SU-DHL-6 (cell line): ENCODE results near the gene PLCL1.
"Not testable (repeated sequence)": the region's sequence is repeated elsewhere in the genome, so short reads cannot be mapped to it uniquely, and the experiment has no call there.

ENCODE experiments used
- H2AFZ ChIP-seq: fragments of 200-600 bp; sonication (generic); 2 replicates; pipeline ENCODE4 v1.6.1; 2014; ENCODE audit warnings: low read depth, mild to moderate bottlenecking, moderate library complexity, mixed read lengths, antibody characterized with exemption, low read length; ENCODE audit not compliant: severe bottlenecking
- H3F3A ChIP-seq: fragments of 200-600 bp; shearing (Covaris generic); 2 replicates; pipeline ENCODE4 v1.6.0; 2016; ENCODE audit warnings: antibody characterized with exemption, mild to moderate bottlenecking; ENCODE audit not compliant: insufficient read depth
- H3K27ac ChIP-seq: fragments of 200-600 bp; sonication (generic); 2 replicates; pipeline ENCODE4 v1.5.1; 2016; ENCODE audit warnings: low read depth, mild to moderate bottlenecking, low read length, moderate library complexity, mixed read lengths
- H3K27me3 ChIP-seq: fragments of 200-600 bp; sonication (generic), shearing (Covaris generic); 2 replicates; pipeline ENCODE4 v1.6.0; 2014; ENCODE audit warnings: mild to moderate bottlenecking, low read length
- H3K36me3 ChIP-seq: fragments of 200-600 bp; sonication (generic); 2 replicates; pipeline ENCODE4 v1.6.1; 2014; ENCODE audit warnings: mild to moderate bottlenecking, low read length, mixed read lengths
- H3K4me2 ChIP-seq: fragments of 300-600, 200-600 bp; shearing (Covaris generic), sonication (generic); 2 replicates; pipeline ENCODE4 v1.6.0; 2014; ENCODE audit warnings: low read length, low read depth, mild to moderate bottlenecking; ENCODE audit not compliant: poor library complexity, severe bottlenecking
- H3K4me3 ChIP-seq: fragments of 200-600 bp; sonication (generic); 2 replicates; pipeline ENCODE4 v1.5.1; 2014; ENCODE audit warnings: antibody characterized with exemption, low read length, mild to moderate bottlenecking, mixed read lengths; ENCODE audit not compliant: insufficient read depth, poor library complexity, severe bottlenecking
- H3K79me2 ChIP-seq: fragments of 200-600 bp; sonication (generic); 2 replicates; pipeline ENCODE4 v1.6.1; 2014; ENCODE audit warnings: mild to moderate bottlenecking, low read length, moderate library complexity; ENCODE audit not compliant: insufficient read depth
- H3K9ac ChIP-seq: fragments of 200-600 bp; sonication (generic); 2 replicates; pipeline ENCODE4 v1.7.0; 2014; ENCODE audit warnings: mild to moderate bottlenecking, low read length
- H3K9me2 ChIP-seq: fragments of 200-600 bp; sonication (generic); replicated peaks from 2 replicates; pipeline ENCODE4 v1.6.1; 2014; ENCODE audit warnings: low read length; ENCODE audit not compliant: insufficient read depth
- H3K9me3 ChIP-seq: fragments of 200-600 bp; sonication (generic); 2 replicates; pipeline ENCODE4 v1.6.1; 2014; ENCODE audit warnings: low read length, mixed read lengths; ENCODE audit not compliant: insufficient read depth
- H4K20me1 ChIP-seq: fragments of 200-600 bp; sonication (generic); 2 replicates; pipeline ENCODE4 v1.6.1; 2014; ENCODE audit warnings: low read depth, mild to moderate bottlenecking, antibody characterized with exemption, low read length, moderate library complexity, mixed read lengths
- CTCF ChIP-seq: fragments of 200-600 bp; sonication (generic); IDR thresholded peaks from one replicate; pipeline ENCODE4 v1.5.1; 2017; ENCODE audit warnings: antibody characterized with exemption, mild to moderate bottlenecking, low read length, moderate library complexity; ENCODE audit not compliant: insufficient read depth, poor library complexity, severe bottlenecking
- EZH2phosphoT487 ChIP-seq: fragments of 200-600 bp; sonication (generic), shearing (Covaris generic); conservative IDR thresholded peaks from 2 replicates; pipeline ENCODE4 v1.6.1; 2018; ENCODE audit warnings: mild to moderate bottlenecking, antibody characterized with exemption, low read length, moderate library complexity, mixed read lengths

Gene PLCL1

GRCh38 chr2:198028955-198029354, 224.6 kb downstream of the PLCL1 start:
- no peaks in the 10 kb centered on the region for H3K9me3 ChIP-seq
- H4K20me1 ChIP-seq: no peaks in the 10 kb centered on the region
- no peaks in the 10 kb centered on the region for H3K27me3 ChIP-seq
- no peak overlapping the region for H3K27ac ChIP-seq
- no peaks in the 10 kb centered on the region for H3K79me2 ChIP-seq
- H2AFZ ChIP-seq: no peak overlapping the region
- no peak overlapping the region for H3K9ac ChIP-seq
- H3K4me3 ChIP-seq: no peak overlapping the region
- TF ChIP-seq EZH2phosphoT487 (no peak), CTCF (no peak)
- H3F3A ChIP-seq: no peaks in the 10 kb centered on the region
- H3K4me2 ChIP-seq: no peak overlapping the region
- no peaks in the 10 kb centered on the region for H3K9me2 ChIP-seq
- no peaks in the 10 kb centered on the region for H3K36me3 ChIP-seq

GRCh38 chr2:198029576-198029975, 225.2 kb downstream of the PLCL1 start:
- H3F3A ChIP-seq, H3K4me3 ChIP-seq: not testable (repeated sequence)

GRCh38 chr2:198033626-198034025, 229.2 kb downstream of the PLCL1 start:
- no peaks in the 10 kb centered on the region for H3K79me2 ChIP-seq
- no peaks in the 10 kb centered on the region for H4K20me1 ChIP-seq
- TF ChIP-seq EZH2phosphoT487 (no peak), CTCF (no peak)
- no peaks in the 10 kb centered on the region for H3K27me3 ChIP-seq
- no peaks in the 10 kb centered on the region for H3K36me3 ChIP-seq
- H3K9ac ChIP-seq: no peak overlapping the region
- no peaks in the 10 kb centered on the region for H3K9me2 ChIP-seq
- no peak overlapping the region for H3K4me3 ChIP-seq
- H3F3A ChIP-seq: no peaks in the 10 kb centered on the region
- H3K27ac ChIP-seq: no peak overlapping the region
- H2AFZ ChIP-seq: no peak overlapping the region
- no peak overlapping the region for H3K4me2 ChIP-seq
- H3K9me3 ChIP-seq: no peaks in the 10 kb centered on the region

More at GRCh38 chr2:198029576-198029975, 225.2 kb downstream of the PLCL1 start:
- not testable (repeated sequence) for H3K9me2 ChIP-seq, H3K9me3 ChIP-seq, H4K20me1 ChIP-seq, H3K4me2 ChIP-seq, H3K27ac ChIP-seq, H3K36me3 ChIP-seq, H3K9ac ChIP-seq, H3K79me2 ChIP-seq, H3K27me3 ChIP-seq, H2AFZ ChIP-seq

- no peaks in the 10 kb centered on the region for H3K36me3 ChIP-seq
- no peak overlapping the region for H3K9ac ChIP-seq
- TF ChIP-seq CTCF (no peak), EZH2phosphoT487 (no peak)
- H3K9me3 ChIP-seq: no peaks in the 10 kb centered on the region
- no peaks in the 10 kb centered on the region for H3K79me2 ChIP-seq
- H3K27ac ChIP-seq: no peak overlapping the region
- no peaks in the 10 kb centered on the region for H3K27me3 ChIP-seq
- H3K4me3 ChIP-seq: no peak overlapping the region
- H3F3A ChIP-seq: no peaks in the 10 kb centered on the region
- no peak overlapping the region for H2AFZ ChIP-seq
- H3K9me2 ChIP-seq: no peaks in the 10 kb centered on the region
- H3K4me2 ChIP-seq: no peak overlapping the region
- H4K20me1 ChIP-seq: no peaks in the 10 kb centered on the region
Measured at GRCh38 chr2:198036029-198036879, 231.9 kb downstream of the PLCL1 start.
